AG04450 (cell line): Measurements from ENCODE around the gene FSTL4. TPM values are rescaled to one million over a fixed set of nuclear protein-coding genes. Genes with fewer than 3 reads are reported as not detected.

Experiments
- CTCF ChIA-PET: fragments of 300-600, 350-600 bp; formaldehyde crosslinking; extraction: SDS; loops from one replicate; lab custom pipeline; 2022; ENCODE audit warnings: antibody characterized with exemption, inconsistent platforms; lab: Charles Lee
- POLR2A ChIA-PET: fragments of 350-600 bp; formaldehyde crosslinking; extraction: SDS; loops from one replicate; lab custom pipeline; 2021; ENCODE audit warnings: antibody characterized with exemption, inconsistent platforms; lab: Yijun Ruan, JAX
- DNase-seq: peaks from one replicate; pipeline ENCODE4 v3.0.0-alpha.2; 2011; ENCODE audit warnings: low read depth, low spot score
- H3K27ac ChIP-seq: one replicate; pipeline ENCODE4 v1.5.1; 2012; ENCODE audit warnings: low read depth, low read length, control low read depth
- H3K27me3 ChIP-seq: one replicate; pipeline ENCODE4 v1.6.0; 2012; ENCODE audit warnings: low read length; ENCODE audit not compliant: control insufficient read depth, insufficient read depth
- H3K4me3 ChIP-seq: 2 replicates; pipeline ENCODE4 v1.5.1; 2011; ENCODE audit warnings: mild to moderate bottlenecking, low read depth, low read length, control low read depth
- H3K9me3 ChIP-seq: 2 replicates; pipeline ENCODE4 v1.5.1; 2012; ENCODE audit warnings: low read length; ENCODE audit not compliant: control insufficient read depth, insufficient read depth
- CTCF ChIP-seq: IDR thresholded peaks from 2 replicates; pipeline ENCODE4 v1.5.1; 2011; ENCODE audit warnings: low read depth, low read length, control low read depth, inconsistent platforms
- polyA plus RNA-seq: library from polyadenylated mRNA; depleted of rRNA; stranded (reverse); fragments of >200 nt; gene quantifications from 2 replicates; pipeline ENCODE4 v1.2.3, GENCODE V29; 2011

The FSTL4 gene
- polyA plus RNA-seq, 1 experiment, result 0.11 TPM

GRCh38 chr5:133214153-133214820, 398.1 kb downstream of the FSTL4 start:
- Histone ChIP-seq H3K27ac (no peak overlapping the region), H3K27me3 (peaks cover 18% of the 10 kb centered on the region), H3K9me3 (no peaks in the 10 kb centered on the region), H3K4me3 (no peak overlapping the region)
- no peak for TF ChIP-seq CTCF
- POLR2A ChIA-PET, result no interaction called here
- no peak for DNase-seq
- CTCF ChIA-PET, result no interaction called here

- Histone ChIP-seq H3K4me3 (no peak overlapping the region), H3K27me3 (peaks cover 30% of the 10 kb centered on the region), H3K27ac (no peak overlapping the region), H3K9me3 (peaks cover 9% of the 10 kb centered on the region)
- ChIA-PET CTCF (no interaction called here), POLR2A (interaction anchor here (0.5 to 1.3 kb wide), 5 partner anchors 14 to 1647 kb away, joined by 3 to 9 read pairs (median 4); partner anchors contain the start of gene AFF4)
- TF ChIP-seq CTCF, result no peak
- no peak for DNase-seq
Observed at GRCh38 chr5:133205649-133206048, 406.7 kb downstream of the FSTL4 start.

- H3K27ac ChIP-seq, result no peak overlapping the region
- H3K9me3 ChIP-seq, result peaks cover 9% of the 10 kb centered on the region
- H3K4me3 ChIP-seq, result no peak overlapping the region
- ChIA-PET POLR2A (interaction anchor here (0.8 to 1.3 kb wide), 4 partner anchors 15 to 242 kb away, joined by 3 to 9 read pairs (median 4); partner anchors contain the start of gene AFF4), CTCF (no interaction called here)
- peaks cover 33% of the 10 kb centered on the region for H3K27me3 ChIP-seq
- no peak for TF ChIP-seq CTCF
- DNase-seq, result no peak
Observed at GRCh38 chr5:133205204-133205603, 407.1 kb downstream of the FSTL4 start.

- POLR2A ChIA-PET, result interaction anchor here (1.0 kb wide), 1 partner anchor 22 kb away, joined by 3 read pairs; no protein-coding TSS in a partner anchor
- Histone ChIP-seq H3K4me3 (no peak overlapping the region), H3K27ac (no peak overlapping the region), H3K27me3 (peaks cover 38% of the 10 kb centered on the region), H3K9me3 (peaks cover 9% of the 10 kb centered on the region)
- no peak for TF ChIP-seq CTCF
- CTCF ChIA-PET, result interaction anchor here (0.6 to 1.6 kb wide), 3 partner anchors 44 to 220 kb away, joined by 3 to 8 read pairs (median 6); no protein-coding TSS in a partner anchor
- DNase-seq, result no peak
Observed at GRCh38 chr5:133203317-133204305, 408.7 kb downstream of the FSTL4 start.
